ENCODE results near the gene PARD6A. TPM values are rescaled to one million over a fixed set of nuclear protein-coding genes. Genes with fewer than 3 reads are reported as not detected.

The PARD6A gene
- total and polyA plus RNA-seq, 2 of the 13 experiments (the other 11 are each of a cell fraction or from before 2014, with no cell fraction given) = 3.5 to 4.3 TPM

DNA sequence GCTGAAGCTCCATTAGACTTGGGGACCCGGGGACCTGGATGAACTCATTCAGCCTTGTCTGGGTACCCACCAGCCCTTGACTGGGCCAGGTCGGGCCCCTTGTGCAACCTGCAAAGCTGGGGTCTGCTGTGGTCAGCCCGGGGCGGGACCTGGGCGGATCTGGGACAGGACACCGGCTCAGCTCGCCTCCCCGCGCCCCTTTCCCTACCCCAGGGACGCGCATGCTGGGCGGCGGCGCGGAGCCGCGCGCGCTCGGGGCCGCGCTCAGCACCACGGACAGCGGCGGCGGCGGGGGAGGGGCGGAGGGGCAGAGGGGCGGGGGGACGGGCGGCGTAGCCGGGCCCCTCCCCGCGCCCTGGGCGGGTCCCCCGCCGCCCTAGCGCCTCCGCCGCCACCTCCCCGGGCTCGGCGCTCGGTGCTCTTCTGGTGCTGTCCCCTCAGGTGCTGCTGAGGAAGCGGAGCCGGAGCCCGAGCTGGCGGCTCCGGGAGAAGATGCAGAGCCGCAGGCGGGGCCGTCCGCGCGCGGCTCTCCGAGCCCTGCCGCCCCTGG, 8.1 kb upstream of the PARD6A start (continued):
- TF ChIP-seq, protein P1, sequence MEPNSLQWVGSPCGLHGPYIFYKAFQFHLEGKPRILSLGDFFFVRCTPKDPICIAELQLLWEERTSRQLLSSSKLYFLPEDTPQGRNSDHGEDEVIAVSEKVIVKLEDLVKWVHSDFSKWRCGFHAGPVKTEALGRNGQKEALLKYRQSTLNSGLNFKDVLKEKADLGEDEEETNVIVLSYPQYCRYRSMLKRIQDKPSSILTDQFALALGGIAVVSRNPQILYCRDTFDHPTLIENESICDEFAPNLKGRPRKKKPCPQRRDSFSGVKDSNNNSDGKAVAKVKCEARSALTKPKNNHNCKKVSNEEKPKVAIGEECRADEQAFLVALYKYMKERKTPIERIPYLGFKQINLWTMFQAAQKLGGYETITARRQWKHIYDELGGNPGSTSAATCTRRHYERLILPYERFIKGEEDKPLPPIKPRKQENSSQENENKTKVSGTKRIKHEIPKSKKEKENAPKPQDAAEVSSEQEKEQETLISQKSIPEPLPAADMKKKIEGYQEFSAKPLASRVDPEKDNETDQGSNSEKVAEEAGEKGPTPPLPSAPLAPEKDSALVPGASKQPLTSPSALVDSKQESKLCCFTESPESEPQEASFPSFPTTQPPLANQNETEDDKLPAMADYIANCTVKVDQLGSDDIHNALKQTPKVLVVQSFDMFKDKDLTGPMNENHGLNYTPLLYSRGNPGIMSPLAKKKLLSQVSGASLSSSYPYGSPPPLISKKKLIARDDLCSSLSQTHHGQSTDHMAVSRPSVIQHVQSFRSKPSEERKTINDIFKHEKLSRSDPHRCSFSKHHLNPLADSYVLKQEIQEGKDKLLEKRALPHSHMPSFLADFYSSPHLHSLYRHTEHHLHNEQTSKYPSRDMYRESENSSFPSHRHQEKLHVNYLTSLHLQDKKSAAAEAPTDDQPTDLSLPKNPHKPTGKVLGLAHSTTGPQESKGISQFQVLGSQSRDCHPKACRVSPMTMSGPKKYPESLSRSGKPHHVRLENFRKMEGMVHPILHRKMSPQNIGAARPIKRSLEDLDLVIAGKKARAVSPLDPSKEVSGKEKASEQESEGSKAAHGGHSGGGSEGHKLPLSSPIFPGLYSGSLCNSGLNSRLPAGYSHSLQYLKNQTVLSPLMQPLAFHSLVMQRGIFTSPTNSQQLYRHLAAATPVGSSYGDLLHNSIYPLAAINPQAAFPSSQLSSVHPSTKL (CRISPR knock-in tag; IDR thresholded peaks at IDR 0.05) = peak; percentile 40; the same call in 1 of the 2 replicates
- TF ChIP-seq HNF4G (IDR thresholded peaks at IDR 0.05; ENCODE audit: borderline replicate concordance, low read depth, low read length) = no peak
- TF ChIP-seq HNF4G (CRISPR knock-in tag; IDR thresholded peaks at IDR 0.05; ENCODE audit: borderline replicate concordance, low read depth) = no peak
- TF ChIP-seq, protein P2, sequence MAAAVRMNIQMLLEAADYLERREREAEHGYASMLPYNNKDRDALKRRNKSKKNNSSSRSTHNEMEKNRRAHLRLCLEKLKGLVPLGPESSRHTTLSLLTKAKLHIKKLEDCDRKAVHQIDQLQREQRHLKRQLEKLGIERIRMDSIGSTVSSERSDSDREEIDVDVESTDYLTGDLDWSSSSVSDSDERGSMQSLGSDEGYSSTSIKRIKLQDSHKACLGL (CRISPR knock-in tag; IDR thresholded peaks at IDR 0.05) = no peak
- TF ChIP-seq NR2C2 (CRISPR knock-in tag; IDR thresholded peaks at IDR 0.05; ENCODE audit: borderline replicate concordance) = no peak
- TF ChIP-seq ZFP82 (CRISPR knock-in tag; IDR thresholded peaks at IDR 0.05; ENCODE audit: borderline replicate concordance) = peak; percentile 86; the same call in 1 of the 2 replicates
- peak; percentile 76; the same call in 1 of the 2 replicates for TF ChIP-seq ZMAT3 (CRISPR knock-in tag; conservative IDR thresholded peaks at IDR 0.05)
- TF ChIP-seq ZNF225 (CRISPR knock-in tag; IDR thresholded peaks at IDR 0.05) = no peak
- TF ChIP-seq MED1 (CRISPR knock-in tag; IDR thresholded peaks at IDR 0.05) = no peak
- TF ChIP-seq, protein P3, sequence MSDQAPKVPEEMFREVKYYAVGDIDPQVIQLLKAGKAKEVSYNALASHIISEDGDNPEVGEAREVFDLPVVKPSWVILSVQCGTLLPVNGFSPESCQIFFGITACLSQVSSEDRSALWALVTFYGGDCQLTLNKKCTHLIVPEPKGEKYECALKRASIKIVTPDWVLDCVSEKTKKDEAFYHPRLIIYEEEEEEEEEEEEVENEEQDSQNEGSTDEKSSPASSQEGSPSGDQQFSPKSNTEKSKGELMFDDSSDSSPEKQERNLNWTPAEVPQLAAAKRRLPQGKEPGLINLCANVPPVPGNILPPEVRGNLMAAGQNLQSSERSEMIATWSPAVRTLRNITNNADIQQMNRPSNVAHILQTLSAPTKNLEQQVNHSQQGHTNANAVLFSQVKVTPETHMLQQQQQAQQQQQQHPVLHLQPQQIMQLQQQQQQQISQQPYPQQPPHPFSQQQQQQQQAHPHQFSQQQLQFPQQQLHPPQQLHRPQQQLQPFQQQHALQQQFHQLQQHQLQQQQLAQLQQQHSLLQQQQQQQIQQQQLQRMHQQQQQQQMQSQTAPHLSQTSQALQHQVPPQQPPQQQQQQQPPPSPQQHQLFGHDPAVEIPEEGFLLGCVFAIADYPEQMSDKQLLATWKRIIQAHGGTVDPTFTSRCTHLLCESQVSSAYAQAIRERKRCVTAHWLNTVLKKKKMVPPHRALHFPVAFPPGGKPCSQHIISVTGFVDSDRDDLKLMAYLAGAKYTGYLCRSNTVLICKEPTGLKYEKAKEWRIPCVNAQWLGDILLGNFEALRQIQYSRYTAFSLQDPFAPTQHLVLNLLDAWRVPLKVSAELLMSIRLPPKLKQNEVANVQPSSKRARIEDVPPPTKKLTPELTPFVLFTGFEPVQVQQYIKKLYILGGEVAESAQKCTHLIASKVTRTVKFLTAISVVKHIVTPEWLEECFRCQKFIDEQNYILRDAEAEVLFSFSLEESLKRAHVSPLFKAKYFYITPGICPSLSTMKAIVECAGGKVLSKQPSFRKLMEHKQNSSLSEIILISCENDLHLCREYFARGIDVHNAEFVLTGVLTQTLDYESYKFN (CRISPR knock-in tag; conservative IDR thresholded peaks at IDR 0.05) = no peak
- TF ChIP-seq KLF15 (CRISPR knock-in tag; IDR thresholded peaks at IDR 0.05; ENCODE audit: borderline replicate concordance) = no peak
- TF ChIP-seq ZNF558 (CRISPR knock-in tag; IDR thresholded peaks at IDR 0.05; ENCODE audit: borderline replicate concordance) = no peak; the same call in 1 of the 2 replicates
- no peak for TF ChIP-seq ZBTB20 (CRISPR knock-in tag; IDR thresholded peaks at IDR 0.05; ENCODE audit: borderline replicate concordance, low read depth)
- no peak for TF ChIP-seq LCORL (IDR thresholded peaks at IDR 0.05)
- no peak for TF ChIP-seq LCORL (CRISPR knock-in tag; IDR thresholded peaks at IDR 0.05)
- no peak for TF ChIP-seq SP5 (CRISPR knock-in tag; IDR thresholded peaks at IDR 0.05; ENCODE audit: borderline replicate concordance, low read depth)
- TF ChIP-seq, protein P4, sequence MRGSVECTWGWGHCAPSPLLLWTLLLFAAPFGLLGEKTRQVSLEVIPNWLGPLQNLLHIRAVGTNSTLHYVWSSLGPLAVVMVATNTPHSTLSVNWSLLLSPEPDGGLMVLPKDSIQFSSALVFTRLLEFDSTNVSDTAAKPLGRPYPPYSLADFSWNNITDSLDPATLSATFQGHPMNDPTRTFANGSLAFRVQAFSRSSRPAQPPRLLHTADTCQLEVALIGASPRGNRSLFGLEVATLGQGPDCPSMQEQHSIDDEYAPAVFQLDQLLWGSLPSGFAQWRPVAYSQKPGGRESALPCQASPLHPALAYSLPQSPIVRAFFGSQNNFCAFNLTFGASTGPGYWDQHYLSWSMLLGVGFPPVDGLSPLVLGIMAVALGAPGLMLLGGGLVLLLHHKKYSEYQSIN (CRISPR knock-in tag; IDR thresholded peaks at IDR 0.05; ENCODE audit: borderline replicate concordance) = no peak
- TF ChIP-seq, protein P5, sequence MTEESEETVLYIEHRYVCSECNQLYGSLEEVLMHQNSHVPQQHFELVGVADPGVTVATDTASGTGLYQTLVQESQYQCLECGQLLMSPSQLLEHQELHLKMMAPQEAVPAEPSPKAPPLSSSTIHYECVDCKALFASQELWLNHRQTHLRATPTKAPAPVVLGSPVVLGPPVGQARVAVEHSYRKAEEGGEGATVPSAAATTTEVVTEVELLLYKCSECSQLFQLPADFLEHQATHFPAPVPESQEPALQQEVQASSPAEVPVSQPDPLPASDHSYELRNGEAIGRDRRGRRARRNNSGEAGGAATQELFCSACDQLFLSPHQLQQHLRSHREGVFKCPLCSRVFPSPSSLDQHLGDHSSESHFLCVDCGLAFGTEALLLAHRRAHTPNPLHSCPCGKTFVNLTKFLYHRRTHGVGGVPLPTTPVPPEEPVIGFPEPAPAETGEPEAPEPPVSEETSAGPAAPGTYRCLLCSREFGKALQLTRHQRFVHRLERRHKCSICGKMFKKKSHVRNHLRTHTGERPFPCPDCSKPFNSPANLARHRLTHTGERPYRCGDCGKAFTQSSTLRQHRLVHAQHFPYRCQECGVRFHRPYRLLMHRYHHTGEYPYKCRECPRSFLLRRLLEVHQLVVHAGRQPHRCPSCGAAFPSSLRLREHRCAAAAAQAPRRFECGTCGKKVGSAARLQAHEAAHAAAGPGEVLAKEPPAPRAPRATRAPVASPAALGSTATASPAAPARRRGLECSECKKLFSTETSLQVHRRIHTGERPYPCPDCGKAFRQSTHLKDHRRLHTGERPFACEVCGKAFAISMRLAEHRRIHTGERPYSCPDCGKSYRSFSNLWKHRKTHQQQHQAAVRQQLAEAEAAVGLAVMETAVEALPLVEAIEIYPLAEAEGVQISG (CRISPR knock-in tag; IDR thresholded peaks at IDR 0.05) = 0 out of 2 replicates have a peak, but pooled peaks have one; percentile 18

All from HepG2 (cell line).